GM18517 (cell line): ENCODE results near the gene PLEKHM1.
A peak's percentile ranks its signal among the peaks of the same experiment; 100 is the strongest.
"Not testable (repeated sequence)": the region's sequence is repeated elsewhere in the genome, so short reads cannot be mapped to it uniquely, and the experiment has no call there.

Experiments
- ATAC-seq: cut with Tn5 transposase; IDR thresholded peaks from one replicate; pipeline ENCODE4 v1.9.1; 2021; ENCODE audit warnings: mild to moderate bottlenecking, moderate library complexity; ENCODE audit not compliant: unreplicated experiment

Gene PLEKHM1

GRCh38 chr17:45461524-45462327, 28.8 kb downstream of the PLEKHM1 start:
- peak; percentile 63 for ATAC-seq

GRCh38 chr17:45460422-45460821, 30.1 kb downstream of the PLEKHM1 start:
- ATAC-seq = not testable (repeated sequence)

- not testable (repeated sequence) for ATAC-seq
These were observed 36.2 kb downstream of the PLEKHM1 start for GRCh38 chr17:45454341-45454740.

GRCh38 chr17:45453731-45454130, 36.8 kb downstream of the PLEKHM1 start:
- not testable (repeated sequence) for ATAC-seq

- ATAC-seq = not testable (repeated sequence)
These were observed 37.3 kb downstream of the PLEKHM1 start for GRCh38 chr17:45453225-45453534.

- not testable (repeated sequence) for ATAC-seq
These were observed 37.9 kb downstream of the PLEKHM1 start for GRCh38 chr17:45452329-45453224.

- ATAC-seq = not testable (repeated sequence)
These were observed 38.9 kb downstream of the PLEKHM1 start for GRCh38 chr17:45451660-45452059.

- ATAC-seq = no peak
These were observed 39.4 kb downstream of the PLEKHM1 start for GRCh38 chr17:45451131-45451530.

- ATAC-seq = not testable (repeated sequence)
These were observed 40.7 kb downstream of the PLEKHM1 start for GRCh38 chr17:45449708-45450329.

GRCh38 chr17:45449260-45449659, 41.3 kb downstream of the PLEKHM1 start:
- not testable (repeated sequence) for ATAC-seq

GRCh38 chr17:45448483-45448882, 42.0 kb downstream of the PLEKHM1 start:
- ATAC-seq = not testable (repeated sequence)

- ATAC-seq = not testable (repeated sequence)
These were observed 42.5 kb downstream of the PLEKHM1 start for GRCh38 chr17:45448066-45448465.

- ATAC-seq = not testable (repeated sequence)
These were observed 42.9 kb downstream of the PLEKHM1 start for GRCh38 chr17:45447650-45448049.

- not testable (repeated sequence) for ATAC-seq
These were observed 43.5 kb downstream of the PLEKHM1 start for GRCh38 chr17:45446872-45447625.

GRCh38 chr17:45445901-45446743, 44.4 kb downstream of the PLEKHM1 start:
- ATAC-seq = not testable (repeated sequence)

GRCh38 chr17:45444856-45445820, 45.4 kb downstream of the PLEKHM1 start:
- ATAC-seq = not testable (repeated sequence)

- ATAC-seq = not testable (repeated sequence)
These were observed 46.2 kb downstream of the PLEKHM1 start for GRCh38 chr17:45444301-45444700.
